ENCODE results near the gene LINC01488.

The LINC01488 gene

DNA sequence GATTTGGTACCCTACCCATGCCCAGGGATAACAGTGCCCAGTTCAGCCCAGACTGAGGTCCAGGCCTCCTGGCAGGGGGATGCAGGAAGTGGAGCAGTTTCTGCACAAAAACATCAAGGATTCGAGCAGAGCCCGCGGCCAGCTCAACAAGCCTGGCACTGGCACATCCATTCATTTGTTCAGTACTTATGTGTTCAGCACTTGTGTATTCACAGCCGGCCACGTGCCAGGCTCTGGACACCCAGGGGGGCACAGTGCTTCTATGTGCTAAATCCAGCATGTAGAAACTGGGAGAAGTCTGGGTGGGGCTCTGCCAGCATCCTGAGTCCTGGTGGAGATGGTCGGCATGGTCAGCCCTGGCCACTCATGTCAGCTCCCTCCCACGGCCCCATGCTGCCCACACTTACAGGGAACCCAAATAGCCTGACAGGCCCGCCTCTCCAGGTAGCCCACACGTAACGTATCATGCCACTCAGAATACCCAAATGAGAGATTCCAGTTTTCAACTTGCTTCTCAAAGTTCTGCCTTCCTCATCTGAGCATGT is 28.5 kb downstream of the LINC01488 start:
- DNase-seq (ENCODE audit: low spot score), result no peak
- FAIRE-seq, result no peak

DNA sequence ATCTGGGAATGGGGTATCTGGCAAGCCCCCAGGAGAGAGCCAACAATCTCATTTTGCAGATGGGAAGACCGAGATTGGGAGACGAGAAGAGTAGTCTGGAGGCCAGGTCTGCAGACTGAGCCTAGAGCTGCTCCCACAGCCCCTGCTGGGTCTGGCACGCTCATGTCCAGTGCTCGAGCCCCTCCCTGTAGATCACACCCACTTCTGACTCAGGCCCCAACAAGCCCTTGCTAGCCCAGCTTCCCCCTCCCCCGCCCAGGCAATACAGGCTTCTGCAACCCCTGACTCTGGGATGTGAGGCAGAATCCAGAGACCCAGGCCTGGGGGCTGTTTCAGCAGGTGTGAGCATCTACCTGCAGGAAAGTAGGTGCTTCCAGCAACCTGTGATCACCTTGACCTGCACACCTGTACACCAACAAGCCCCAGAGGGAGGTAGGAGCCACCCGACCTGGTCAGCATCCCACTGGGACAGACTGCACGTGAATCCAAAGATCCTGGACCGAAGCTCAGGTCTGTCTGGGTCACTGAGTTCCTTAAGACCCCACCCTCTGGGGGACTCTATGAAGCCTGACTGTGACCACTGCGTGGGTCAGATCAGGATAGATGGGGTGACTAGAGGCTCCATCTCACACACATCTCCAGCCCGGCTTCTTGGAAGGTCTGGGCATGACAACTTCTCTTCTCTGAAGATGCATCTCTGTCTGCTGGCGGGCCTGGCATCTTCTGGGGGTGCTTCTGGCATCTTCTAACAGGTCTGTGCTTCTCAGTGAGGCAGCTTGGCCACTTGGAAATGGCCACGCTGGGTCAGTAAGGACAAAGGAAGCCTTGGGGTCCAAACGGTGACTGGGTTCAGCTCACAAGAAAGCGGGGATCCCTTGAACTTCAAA is 29.3 kb downstream of the LINC01488 start:
- DNase-seq (ENCODE audit: low spot score), result no peak
- FAIRE-seq, result no peak

DNA sequence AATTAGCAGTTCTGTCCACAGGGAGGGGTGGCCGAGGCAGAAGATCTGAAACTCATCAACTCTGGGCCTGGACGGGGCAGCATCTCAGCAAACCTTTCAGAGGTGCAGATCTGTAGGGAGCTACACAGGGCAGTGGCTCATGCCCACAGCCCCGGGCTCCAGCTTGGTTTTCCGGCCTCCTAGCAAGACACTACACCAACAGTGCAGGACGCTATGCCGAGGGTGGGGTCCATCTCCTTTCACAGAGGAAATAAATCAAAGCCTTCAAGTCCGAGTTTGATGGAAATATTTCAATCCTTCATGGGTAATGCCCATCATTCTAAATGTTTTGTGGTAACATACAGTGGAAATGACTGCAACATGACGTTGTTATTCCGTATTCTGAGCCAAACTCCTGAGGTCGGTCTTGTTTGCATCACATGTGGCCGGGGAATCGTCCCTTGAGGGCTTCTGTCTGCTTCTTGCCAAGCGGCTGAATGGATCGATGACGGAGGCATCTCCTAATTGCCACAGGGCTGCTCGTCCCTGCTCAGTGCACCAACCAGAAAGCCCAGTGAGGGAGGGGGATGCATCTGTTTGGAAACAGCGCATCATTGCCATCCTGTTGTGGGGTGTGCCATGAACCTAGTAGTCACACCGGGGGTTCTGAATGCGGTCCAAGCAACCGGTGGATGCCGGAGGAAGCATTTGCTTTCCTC is 30.0 kb downstream of the LINC01488 start:
- DNase-seq (ENCODE audit: low spot score), result no peak
- no peak for FAIRE-seq

DNA sequence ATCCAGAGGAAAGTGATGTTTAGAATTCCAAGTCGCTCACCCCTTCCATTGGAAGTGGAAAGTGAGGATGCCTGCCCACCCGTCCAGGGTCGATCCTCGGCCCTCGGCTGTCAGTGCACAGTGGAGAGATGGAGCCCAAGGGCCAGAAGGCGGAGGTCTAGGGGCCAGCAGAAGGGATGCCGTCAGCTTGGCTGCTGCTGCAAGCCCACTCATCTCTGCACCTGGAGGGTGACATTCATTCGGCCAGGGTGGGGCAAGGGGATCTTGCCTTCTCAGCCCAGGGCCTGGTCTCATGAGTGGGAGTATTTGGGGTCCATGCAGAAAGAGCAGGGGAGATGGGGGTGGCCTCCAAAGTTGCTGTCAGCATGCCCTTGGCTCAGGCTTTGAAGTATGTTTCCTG is 30.7 kb downstream of the LINC01488 start:
- no peak for FAIRE-seq
- no peak for DNase-seq (ENCODE audit: low spot score)

GRCh38 chr11:69512790-69513189 is 31.3 kb downstream of the LINC01488 start:
- DNase-seq (ENCODE audit: low spot score), result no peak
- FAIRE-seq, result no peak

DNA sequence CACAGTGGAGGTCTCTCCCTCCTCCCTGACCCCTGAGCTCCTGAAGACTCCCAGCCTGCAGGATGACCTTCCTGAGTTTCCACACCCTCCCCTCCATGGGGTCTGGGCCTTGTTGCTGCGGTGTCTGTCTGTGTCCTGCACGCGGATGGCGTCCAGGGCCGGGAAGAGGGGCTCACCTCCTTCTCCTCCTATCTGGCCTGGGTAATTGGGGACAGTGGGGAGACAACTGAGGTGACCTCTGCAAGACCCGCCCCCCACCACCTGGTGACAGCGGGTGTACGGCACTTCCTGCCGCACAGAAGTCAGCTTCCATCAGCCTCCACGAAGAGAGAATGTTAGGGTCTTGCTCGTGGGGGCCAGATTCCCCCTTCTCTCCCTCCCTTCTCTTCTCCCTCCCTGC is 31.7 kb downstream of the LINC01488 start:
- DNase-seq (ENCODE audit: low spot score), result no peak
- no peak for FAIRE-seq

DNA sequence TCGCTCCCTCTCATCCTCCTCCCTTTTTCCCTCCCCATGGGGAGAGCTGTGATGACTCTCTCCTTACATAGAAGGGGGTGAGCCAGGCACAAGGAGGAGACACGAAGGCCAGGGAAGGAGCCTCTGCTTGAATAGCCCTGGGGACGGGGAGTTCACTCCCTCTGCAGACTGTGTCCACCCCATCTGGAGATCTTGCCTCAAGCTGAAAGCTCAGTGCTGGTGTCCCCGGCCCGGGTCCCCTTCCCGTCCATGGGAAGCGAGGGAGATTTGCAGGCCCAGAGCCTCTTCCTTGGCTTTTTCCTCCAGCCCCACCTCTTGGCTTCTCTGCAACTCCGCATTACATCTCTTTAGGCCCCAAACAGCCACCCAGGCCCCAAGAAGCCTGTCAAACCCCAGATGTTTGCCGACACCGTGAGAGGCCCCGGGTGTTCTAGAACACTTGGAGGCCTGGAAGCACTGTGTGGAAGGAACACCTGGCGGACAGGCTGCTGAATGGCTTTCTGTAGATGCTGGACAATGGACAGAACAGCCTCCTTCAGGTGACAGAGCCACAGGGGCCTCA is 32.3 kb downstream of the LINC01488 start:
- no peak for FAIRE-seq
- no peak for DNase-seq (ENCODE audit: low spot score)

GRCh38 chr11:69514771-69515170 is 33.3 kb downstream of the LINC01488 start:
- no peak for DNase-seq (ENCODE audit: low spot score)

GRCh38 chr11:69515271-69516245 is 34.1 kb downstream of the LINC01488 start:
- FAIRE-seq (no peak), DNase-seq (ENCODE audit: low spot score) (no peak)

More at GRCh38 chr11:69514771-69515170, 33.3 kb downstream of the LINC01488 start:
- no peak for FAIRE-seq

DNA sequence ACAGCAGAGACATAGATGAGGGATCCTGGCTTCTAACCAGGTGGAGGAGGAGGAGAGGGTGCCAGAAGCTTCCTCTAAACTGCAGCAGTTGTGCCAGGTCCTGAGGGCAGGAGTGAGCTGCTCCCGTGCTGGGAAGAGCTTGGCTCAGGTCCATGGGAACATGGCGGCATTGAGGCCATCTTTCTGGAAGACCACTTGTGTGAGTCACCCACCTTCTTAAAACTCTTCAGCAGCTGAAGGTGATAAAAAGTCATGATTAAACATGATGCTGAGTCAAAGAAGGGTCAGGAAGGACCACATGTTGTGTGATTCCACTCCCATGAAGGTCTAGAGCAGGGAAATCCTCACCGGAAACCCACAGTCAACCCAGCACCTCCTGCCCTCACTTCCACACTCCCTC is 35.1 kb downstream of the LINC01488 start:
- FAIRE-seq (no peak), DNase-seq (ENCODE audit: low spot score) (no peak)

GRCh38 chr11:69518081-69518950 is 36.9 kb downstream of the LINC01488 start:
- no peak for DNase-seq (ENCODE audit: low spot score)
- FAIRE-seq, result no peak

GRCh38 chr11:69520186-69520916 is 38.9 kb downstream of the LINC01488 start:
- DNase-seq (ENCODE audit: low spot score) (no peak), FAIRE-seq (no peak)

GRCh38 chr11:69521457-69521856 is 40.0 kb downstream of the LINC01488 start:
- no peak for DNase-seq (ENCODE audit: low spot score)
- FAIRE-seq, result no peak

DNA sequence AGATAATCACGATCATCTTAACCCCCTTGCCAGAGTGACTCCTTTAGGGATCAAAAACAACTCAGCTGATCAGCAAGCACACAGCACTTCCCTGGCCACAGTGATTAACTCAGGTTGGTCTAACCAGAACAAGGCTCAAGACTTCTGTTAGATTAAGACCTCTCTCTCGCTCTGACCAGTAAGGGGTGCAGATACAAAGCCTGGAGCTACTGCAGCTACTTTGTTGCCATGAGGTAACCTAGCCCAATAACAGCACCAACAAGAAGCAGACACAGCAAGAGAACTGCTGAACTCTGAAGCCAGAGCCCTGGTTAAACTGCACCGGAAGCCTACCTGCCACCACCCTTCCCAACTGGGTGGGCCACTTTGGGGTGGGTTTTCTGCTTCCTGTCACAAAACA is 42.0 kb downstream of the LINC01488 start:
- FAIRE-seq (no peak), DNase-seq (ENCODE audit: low spot score) (no peak)

GRCh38 chr11:69524291-69524882 is 42.9 kb downstream of the LINC01488 start:
- FAIRE-seq, result no peak
- no peak for DNase-seq (ENCODE audit: low spot score)

- no peak for FAIRE-seq
- DNase-seq (ENCODE audit: low spot score), result no peak
Observed at GRCh38 chr11:69524991-69525411, 43.5 kb downstream of the LINC01488 start.

DNA sequence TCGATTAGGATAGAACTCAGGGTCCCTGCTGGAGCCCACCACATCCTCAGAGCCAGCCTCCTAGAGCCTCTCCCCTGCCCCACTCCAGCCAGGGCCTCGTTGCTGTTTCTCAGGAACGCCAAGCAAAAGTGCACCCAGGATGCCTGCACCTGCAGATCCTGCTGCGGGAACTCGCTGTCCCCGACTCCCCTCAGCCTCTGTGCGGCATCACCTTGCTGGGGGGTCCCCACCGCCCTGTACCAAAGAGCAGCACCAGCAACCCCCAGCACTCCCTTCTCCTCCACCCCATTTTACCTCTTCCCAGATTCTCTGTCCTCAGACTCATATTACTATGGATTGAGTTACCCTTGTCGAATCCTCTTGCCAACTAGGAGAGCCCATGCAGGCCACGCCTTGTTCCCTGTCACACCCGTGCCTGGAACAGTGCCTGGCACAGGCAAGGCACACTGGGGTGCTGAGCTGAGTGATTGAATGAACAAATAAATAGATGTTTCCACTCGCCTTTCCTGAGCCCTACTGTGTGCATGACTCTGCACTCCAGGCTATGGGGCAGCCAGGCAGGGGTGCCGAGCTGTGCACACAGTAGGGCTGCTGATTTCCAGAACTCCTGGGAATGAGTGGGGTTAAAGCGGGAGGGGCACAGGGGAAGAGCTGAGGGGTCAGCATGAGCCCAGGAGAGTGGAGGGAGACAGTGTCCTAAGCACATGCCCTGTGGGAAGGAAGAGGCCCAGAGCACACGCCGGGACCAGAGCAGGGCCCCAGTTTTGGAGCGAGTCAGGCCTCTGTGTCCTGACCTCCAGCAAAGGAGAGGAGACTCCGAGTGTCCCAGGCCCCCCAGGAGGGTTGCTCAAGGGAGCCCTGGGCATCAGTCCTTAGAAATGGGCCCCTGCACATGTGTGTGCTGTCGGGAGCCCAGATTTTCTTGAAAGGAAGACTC is 44.3 kb downstream of the LINC01488 start:
- FAIRE-seq (no peak), DNase-seq (ENCODE audit: low spot score) (no peak)

DNA sequence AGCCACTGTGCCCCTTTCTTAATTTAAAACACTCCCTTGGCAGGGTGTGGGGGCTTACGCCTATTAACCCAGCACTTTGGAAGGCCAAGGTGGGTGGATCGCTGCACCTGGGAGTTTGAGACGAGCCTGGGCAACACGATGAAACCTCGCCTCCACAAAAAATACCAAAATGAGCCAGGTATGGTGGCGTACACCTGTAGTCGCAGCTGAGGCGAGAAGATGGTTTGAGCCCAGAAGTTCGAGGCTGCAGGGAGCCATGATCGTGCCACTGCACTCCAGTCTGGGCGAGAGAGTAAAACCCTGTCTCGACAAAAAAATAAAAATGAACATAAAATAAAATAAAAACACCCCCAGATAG is 45.0 kb downstream of the LINC01488 start:
- FAIRE-seq (no peak), DNase-seq (ENCODE audit: low spot score) (no peak)
